Endodermal cell (in vitro differentiated cells): Measurements from ENCODE around the gene IL6R. TPM values are rescaled to one million over a fixed set of nuclear protein-coding genes. Genes with fewer than 3 reads are reported as not detected.

Source experiments
- DNase-seq: peaks from one replicate; pipeline ENCODE4 v3.0.0-alpha.2; 2017
- H3K27ac ChIP-seq: 2 replicates; pipeline ENCODE4 v1.5.1; 2013; ENCODE audit warnings: mild to moderate bottlenecking, low read depth, low read length, moderate library complexity
- H3K27me3 ChIP-seq: 2 replicates; pipeline ENCODE4 v1.6.1; 2013; ENCODE audit warnings: mild to moderate bottlenecking, low read length, moderate library complexity; ENCODE audit not compliant: insufficient read depth, control insufficient read depth, poor library complexity, severe bottlenecking
- H3K36me3 ChIP-seq: 2 replicates; pipeline ENCODE4 v1.7.0; 2013; ENCODE audit warnings: mild to moderate bottlenecking, low read length, moderate library complexity; ENCODE audit not compliant: control insufficient read depth, insufficient read depth
- H3K4me1 ChIP-seq: one replicate; pipeline ENCODE4 v1.7.0; 2013; ENCODE audit warnings: low read length; ENCODE audit not compliant: control insufficient read depth, insufficient read depth
- H3K4me3 ChIP-seq: 2 replicates; pipeline ENCODE4 v1.5.1; 2013; ENCODE audit warnings: mild to moderate bottlenecking, low read length, moderate library complexity
- H3K9ac ChIP-seq: 2 replicates; pipeline ENCODE4 v1.6.1; 2013; ENCODE audit warnings: mild to moderate bottlenecking, low read length, moderate library complexity; ENCODE audit not compliant: poor library complexity, severe bottlenecking; ENCODE audit errors: extremely low read depth
- H3K9me3 ChIP-seq: 2 replicates; pipeline ENCODE4 v1.6.1; 2013; ENCODE audit warnings: mild to moderate bottlenecking, low read length, moderate library complexity; ENCODE audit not compliant: control insufficient read depth
- H3K27ac Mint-ChIP-seq: 2 replicates; pipeline ENCODE4 v1.8.0; 2020; ENCODE audit warnings: mixed read lengths
- H3K27me3 Mint-ChIP-seq: 2 replicates; pipeline ENCODE4 v1.8.0; 2021; ENCODE audit warnings: mild to moderate bottlenecking, mixed read lengths; ENCODE audit not compliant: insufficient read depth
- H3K36me3 Mint-ChIP-seq: 2 replicates; pipeline ENCODE4 v1.8.0; 2020; ENCODE audit warnings: low read depth, mixed read lengths
- H3K4me1 Mint-ChIP-seq: 2 replicates; pipeline ENCODE4 v1.8.0; 2020; ENCODE audit warnings: mixed read lengths
- H3K4me3 Mint-ChIP-seq: 2 replicates; pipeline ENCODE4 v1.8.0; 2020; ENCODE audit warnings: mild to moderate bottlenecking, moderate library complexity, mixed read lengths
- H3K9me3 Mint-ChIP-seq: 2 replicates; pipeline ENCODE4 v1.8.0; 2020; ENCODE audit warnings: mild to moderate bottlenecking, mixed read lengths
- CTCF ChIP-seq: fragments of 200-600 bp; sonication (generic); conservative IDR thresholded peaks from 2 replicates; pipeline ENCODE4 v1.5.0; 2021; ENCODE audit warnings: antibody characterized with exemption, mild to moderate bottlenecking
- WGBS, 2 experiments: methylation state at CpG; one replicate each; pipeline versions ENCODE4 v1.1.5 to v1.1.7; 2013; ENCODE audit warnings: missing lambda C conversion rate in 2 of 2, mixed read lengths in 1 of 2; ENCODE audit not compliant: insufficient coverage in 1 of 2, insufficient read length in 1 of 2; 5-methylcytosine and 5-hydroxymethylcytosine counted together
- total RNA-seq, 2 donors: library from RNA; stranded (reverse); fragmentation: NEBNext Ultra II Directional in 1 of 2; extraction: Animal tissue kit (Norgen Biotek cat#: 25700) in 1 of 2; gene quantifications; 2 replicates in 1 of 2; 3 replicates in 1 of 2; pipeline ENCODE4 v1.2.1, GENCODE V29; 2021

The IL6R gene
- total RNA-seq, 2 donors from 2014 or later = 0.77 to 1.0 TPM

- H3K9me3 Mint-ChIP-seq = no peaks in the 10 kb centered on the region
- DNase-seq = no peak
- no peak for TF ChIP-seq CTCF
- no peaks in the 10 kb centered on the region for H3K36me3 ChIP-seq
- no peak overlapping the region for H3K4me3 ChIP-seq
- peaks cover 5% of the 10 kb centered on the region for H3K4me1 Mint-ChIP-seq
- 92 to 94% methylated on average over 6 to 10 of the region's 10 CpGs for WGBS, 2 experiments
- H3K9me3 ChIP-seq = no peaks in the 10 kb centered on the region
- no peak overlapping the region for H3K27ac ChIP-seq
- H3K4me1 ChIP-seq = peaks cover 3% of the 10 kb centered on the region
- H3K27me3 ChIP-seq = no peaks in the 10 kb centered on the region
- H3K9ac ChIP-seq = no peak overlapping the region
- no peaks in the 10 kb centered on the region for H3K36me3 Mint-ChIP-seq
- H3K27ac Mint-ChIP-seq = no peak overlapping the region
- no peaks in the 10 kb centered on the region for H3K27me3 Mint-ChIP-seq
- no peak overlapping the region for H3K4me3 Mint-ChIP-seq
Observed at GRCh38 chr1:154469844-154470560, 64.9 kb downstream of the IL6R start.

GRCh38 chr1:154471304-154471703 lies 66.2 kb downstream of the IL6R start:
- no peak overlapping the region for H3K27ac Mint-ChIP-seq
- H3K4me1 ChIP-seq = peaks cover 3% of the 10 kb centered on the region
- no peak for DNase-seq
- no peak overlapping the region for H3K4me3 Mint-ChIP-seq
- H3K4me1 Mint-ChIP-seq = peaks cover under 1% of the 10 kb centered on the region
- no peaks in the 10 kb centered on the region for H3K9me3 Mint-ChIP-seq
- no peaks in the 10 kb centered on the region for H3K36me3 Mint-ChIP-seq
- no peaks in the 10 kb centered on the region for H3K36me3 ChIP-seq
- H3K27me3 ChIP-seq = no peaks in the 10 kb centered on the region
- H3K27me3 Mint-ChIP-seq = no peaks in the 10 kb centered on the region
- 91 to 100% methylated on average over 2 of the region's 2 CpGs for WGBS, 2 experiments
- H3K4me3 ChIP-seq = no peak overlapping the region
- H3K9me3 ChIP-seq = no peaks in the 10 kb centered on the region
- H3K9ac ChIP-seq = no peak overlapping the region
- TF ChIP-seq CTCF = no peak
- H3K27ac ChIP-seq = no peak overlapping the region

- Mint-ChIP-seq H3K27ac (no peak overlapping the region), H3K9me3 (no peaks in the 10 kb centered on the region), H3K27me3 (no peaks in the 10 kb centered on the region), H3K4me1 (no peaks in the 10 kb centered on the region), H3K4me3 (no peak overlapping the region), H3K36me3 (no peaks in the 10 kb centered on the region)
- Histone ChIP-seq H3K27me3 (no peaks in the 10 kb centered on the region), H3K27ac (no peak overlapping the region), H3K4me1 (no peaks in the 10 kb centered on the region), H3K9ac (no peak overlapping the region), H3K9me3 (no peaks in the 10 kb centered on the region), H3K4me3 (no peak overlapping the region), H3K36me3 (no peaks in the 10 kb centered on the region)
- 87 to 90% methylated on average over 2 to 3 of the region's 3 CpGs for WGBS, 2 experiments
- no peak for DNase-seq
- TF ChIP-seq CTCF = no peak
Observed at GRCh38 chr1:154474802-154475201, 69.7 kb downstream of the IL6R start.
